Liver (tissue), 9 donors: Measurements from ENCODE around the gene IFNA6. TPM values are rescaled to one million over a fixed set of nuclear protein-coding genes. Genes with fewer than 3 reads are reported as not detected.

Experiments
- DNase-seq: peaks from one replicate; pipeline ENCODE4 v3.0.0-alpha.2; 2017; ENCODE audit warnings: low spot score
- H3K27ac ChIP-seq, 2 donors: one replicate each; pipeline ENCODE4 v1.7.0; 2013; ENCODE audit warnings: inconsistent platforms in 2 of 2, low read length in 2 of 2, control low read depth in 1 of 2, low read depth in 1 of 2, mild to moderate bottlenecking in 1 of 2
- H3K27me3 ChIP-seq, 4 donors: one replicate each; pipeline versions ENCODE4 v1.6.1 to v1.7.0; 2013; ENCODE audit warnings: low read length in 3 of 4, inconsistent platforms in 1 of 4, mild to moderate bottlenecking in 1 of 4, moderate library complexity in 1 of 4; ENCODE audit not compliant: control insufficient read depth in 4 of 4, insufficient read depth in 4 of 4
- H3K36me3 ChIP-seq, 4 donors: one replicate each; pipeline versions ENCODE4 v1.6.1 to v1.7.0; 2013; ENCODE audit warnings: low read length in 3 of 4, mild to moderate bottlenecking in 3 of 4, low read depth in 1 of 4, moderate library complexity in 1 of 4; ENCODE audit not compliant: control insufficient read depth in 4 of 4, insufficient read depth in 3 of 4
- H3K4me1 ChIP-seq, 4 donors: one replicate each; pipeline versions ENCODE4 v1.6.1 to v1.7.0; 2013; ENCODE audit warnings: low read length in 3 of 4, mild to moderate bottlenecking in 3 of 4, moderate library complexity in 1 of 4; ENCODE audit not compliant: control insufficient read depth in 4 of 4, insufficient read depth in 4 of 4
- H3K4me3 ChIP-seq, 3 donors: one replicate each; pipeline versions ENCODE4 v1.6.1 to v1.7.0; 2013; ENCODE audit warnings: low read length in 3 of 3, control low read depth in 1 of 3, low read depth in 1 of 3, mild to moderate bottlenecking in 1 of 3
- H3K9ac ChIP-seq, 2 donors: one replicate each; pipeline ENCODE4 v1.7.0; 2013; ENCODE audit warnings: low read length in 2 of 2, mild to moderate bottlenecking in 2 of 2, moderate library complexity in 2 of 2, control low read depth in 1 of 2, low read depth in 1 of 2
- H3K9me3 ChIP-seq, 4 donors: one replicate each; pipeline versions ENCODE4 v1.6.1 to v1.7.0; 2013; ENCODE audit warnings: low read length in 3 of 4; ENCODE audit not compliant: control insufficient read depth in 4 of 4
- ATF3 ChIP-seq: IDR thresholded peaks from 2 replicates; pipeline ENCODE4 v1.6.1; 2016; ENCODE audit warnings: antibody characterized with exemption
- CTCF ChIP-seq: fragments of 150-350 bp; IDR thresholded peaks from 2 replicates; pipeline ENCODE4 v1.5.1; 2017; ENCODE audit warnings: improper control_type of control experiment, low read depth, low read length; ENCODE audit not compliant: missing input control
- EGR1 ChIP-seq, 2 donors: IDR thresholded peaks; 2 replicates each; pipeline ENCODE4 v1.6.1; 2016 to 2018; ENCODE audit warnings: antibody characterized with exemption in 2 of 2, low read depth in 2 of 2
- FOXA1 ChIP-seq: IDR thresholded peaks from 2 replicates; pipeline ENCODE4 v1.6.1; 2016; ENCODE audit warnings: antibody characterized with exemption
- FOXA2 ChIP-seq: IDR thresholded peaks from 2 replicates; pipeline ENCODE4 v1.6.1; 2016; ENCODE audit warnings: antibody characterized with exemption
- GABPA ChIP-seq, 2 donors: IDR thresholded peaks in 1 of 2; conservative IDR thresholded peaks in 1 of 2; 2 replicates each; pipeline ENCODE4 v1.6.1; 2016; ENCODE audit warnings: antibody characterized with exemption in 2 of 2, mild to moderate bottlenecking in 1 of 2, moderate library complexity in 1 of 2
- HNF4A ChIP-seq, 2 donors: conservative IDR thresholded peaks; 2 replicates each; pipeline ENCODE4 v1.6.1; 2016; ENCODE audit warnings: antibody characterized with exemption in 2 of 2, mild to moderate bottlenecking in 2 of 2
- HNF4G ChIP-seq: IDR thresholded peaks from 2 replicates; pipeline ENCODE4 v1.6.1; 2016; ENCODE audit warnings: antibody characterized with exemption
- JUND ChIP-seq, 2 donors: IDR thresholded peaks; 2 replicates each; pipeline ENCODE4 v1.6.1; 2016; ENCODE audit warnings: antibody characterized with exemption in 2 of 2
- MAX ChIP-seq: IDR thresholded peaks from 2 replicates; pipeline ENCODE4 v1.6.1; 2016; ENCODE audit warnings: antibody characterized with exemption
- NR2F2 ChIP-seq: IDR thresholded peaks from 2 replicates; pipeline ENCODE4 v1.6.1; 2016; ENCODE audit warnings: antibody characterized with exemption
- RAD21 ChIP-seq, 2 donors: IDR thresholded peaks; 2 replicates each; pipeline ENCODE4 v1.6.1; 2016; ENCODE audit warnings: antibody characterized with exemption in 2 of 2, mild to moderate bottlenecking in 2 of 2
- REST ChIP-seq: IDR thresholded peaks from 2 replicates; pipeline ENCODE4 v1.6.1; 2016; ENCODE audit warnings: antibody characterized with exemption, mild to moderate bottlenecking
- RXRA ChIP-seq, 2 donors: IDR thresholded peaks; 2 replicates each; pipeline ENCODE4 v1.6.1; 2017 to 2018; ENCODE audit warnings: antibody characterized with exemption in 2 of 2, mild to moderate bottlenecking in 1 of 2
- SP1 ChIP-seq: IDR thresholded peaks from 2 replicates; pipeline ENCODE4 v1.6.1; 2018; ENCODE audit warnings: antibody characterized with exemption, mild to moderate bottlenecking
- TAF1 ChIP-seq: conservative IDR thresholded peaks from 2 replicates; pipeline ENCODE4 v1.6.1; 2016; ENCODE audit warnings: antibody characterized with exemption, mild to moderate bottlenecking
- YY1 ChIP-seq: IDR thresholded peaks from 2 replicates; pipeline ENCODE4 v1.6.1; 2016; ENCODE audit warnings: antibody characterized with exemption, mild to moderate bottlenecking
- ZBTB33 ChIP-seq: IDR thresholded peaks from 2 replicates; pipeline ENCODE4 v1.6.1; 2016; ENCODE audit warnings: antibody characterized with exemption
- WGBS: extraction: QIAGEN DNeasy Blood & Tissue Kit; methylation state at CpG from one replicate; pipeline ENCODE4 v1.1.7; 2013; 5-methylcytosine and 5-hydroxymethylcytosine counted together
- polyA plus RNA-seq, 2 donors: library from polyadenylated mRNA; stranded (reverse) in 1 of 2; unstranded in 1 of 2; fragments of 200-250 nt in 1 of 2; fragments of >200 nt in 1 of 2; fragmentation: Nextera tagmentation in 1 of 2; extraction: Ambion mirVana in 1 of 2; gene quantifications; one replicate each; pipeline versions ENCODE4 v1.2.1 to v1.2.3, GENCODE V29; 2013 to 2015
- total RNA-seq, 2 donors: library from RNA; depleted of rRNA; stranded (reverse); fragments of >200 nt; gene quantifications; one replicate each; pipeline ENCODE4 v1.2.3, GENCODE V29; 2014
- donor health status: healthy.
- donor health status: healthy.
- donor health status: healthy.
- donor health status: healthy.
- donor health status: healthy.

The IFNA6 gene
- total RNA-seq (not detected), polyA plus RNA-seq (not detected)

- DNase-seq, result no peak
- H3K27ac ChIP-seq, result no peak within 1 kb of the TSS
- peaks cover 0 to 17% (median 3%) of the 10 kb centered on the region in 4 donors for H3K27me3 ChIP-seq
- H3K4me3 ChIP-seq, result no peak within 1 kb of the TSS
- TF ChIP-seq EGR1 (IDR thresholded peaks at IDR 0.05; ENCODE audit: low read depth in 2 of 2), result no peak
- TF ChIP-seq TAF1, result no peak
- TF ChIP-seq CTCF, result no peak
- WGBS, result 85% methylated on average over 1 of the region's 1 CpG
- H3K4me1 ChIP-seq, result no peaks in the 10 kb centered on the region
- H3K9me3 ChIP-seq, result no peaks in the 10 kb centered on the region
- no peaks in the 10 kb centered on the region for H3K36me3 ChIP-seq
- H3K9ac ChIP-seq, result no peak within 1 kb of the TSS
Measured at GRCh38 chr9:21350787-21351186, at the start of gene IFNA6. Gene IFNA6, minus strand, starts transcription at chr9:21350887. Its CDS starts 0 bp downstream, at chr9:21350887.

- H3K9me3 ChIP-seq, result no peaks in the 10 kb centered on the region
- peaks cover 4 to 16% (median 7%) of the 10 kb centered on the region in 4 donors for H3K4me1 ChIP-seq
- no peak overlapping the region for H3K9ac ChIP-seq
- H3K36me3 ChIP-seq, result no peaks in the 10 kb centered on the region
- H3K27ac ChIP-seq, result no peak overlapping the region
- DNase-seq, result no peak
- no peak overlapping the region for H3K4me3 ChIP-seq
- peaks cover 0 to 8% (median 5%) of the 10 kb centered on the region in 4 donors for H3K27me3 ChIP-seq
- 36% methylated on average over 3 of the region's 3 CpGs for WGBS
- no peak for TF ChIP-seq GABPA (IDR thresholded peaks at IDR 0.05 in 1 of 2, conservative IDR thresholded peaks at IDR 0.05 in 1 of 2)
- no peak for TF ChIP-seq HNF4G
- no peak for TF ChIP-seq REST
- TF ChIP-seq CTCF, result no peak
- TF ChIP-seq EGR1 (IDR thresholded peaks at IDR 0.05; ENCODE audit: low read depth in 2 of 2), result no peak
- no peak for TF ChIP-seq NR2F2
- TF ChIP-seq JUND (IDR thresholded peaks at IDR 0.05), result no peak
- no peak for TF ChIP-seq SP1
- TF ChIP-seq RXRA (IDR thresholded peaks at IDR 0.05), result no peak
- no peak for TF ChIP-seq ZBTB33
- TF ChIP-seq RAD21 (IDR thresholded peaks at IDR 0.05), result no peak
- no peak for TF ChIP-seq ATF3
- TF ChIP-seq MAX, result no peak
- no peak for TF ChIP-seq FOXA1
- no peak for TF ChIP-seq FOXA2
- no peak for TF ChIP-seq HNF4A (conservative IDR thresholded peaks at IDR 0.05)
- TF ChIP-seq TAF1, result no peak
- no peak for TF ChIP-seq YY1
Measured at GRCh38 chr9:21399956-21400355, 49.3 kb upstream of the IFNA6 start.
